NCI-H82 (cell line): ENCODE results near the gene ABCB10.

Experiments
- DNase-seq: peaks from one replicate; lab custom pipeline; 2025; lab: John Stamatoyannopoulos, UW

The ABCB10 gene

DNA sequence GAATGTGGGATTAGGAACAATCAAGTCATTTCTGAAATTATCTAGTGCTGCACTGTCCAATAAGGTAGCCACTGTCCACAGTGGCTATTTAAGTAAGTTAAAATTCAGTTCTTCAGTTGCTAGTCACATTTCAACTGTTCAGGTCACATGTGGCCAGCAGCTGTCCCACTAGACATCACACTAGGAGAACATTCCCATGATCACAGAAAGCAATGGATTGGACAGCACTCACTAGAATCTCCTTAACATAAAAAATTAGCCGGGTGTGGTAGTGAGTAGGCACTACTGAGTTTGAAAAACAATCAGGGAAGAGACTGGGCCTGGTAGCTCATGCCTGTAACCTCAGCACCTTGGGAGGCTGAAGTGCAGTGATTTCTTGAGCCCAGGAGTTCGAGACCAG is 84.0 kb downstream of the ABCB10 start:
- no peak for DNase-seq

DNA sequence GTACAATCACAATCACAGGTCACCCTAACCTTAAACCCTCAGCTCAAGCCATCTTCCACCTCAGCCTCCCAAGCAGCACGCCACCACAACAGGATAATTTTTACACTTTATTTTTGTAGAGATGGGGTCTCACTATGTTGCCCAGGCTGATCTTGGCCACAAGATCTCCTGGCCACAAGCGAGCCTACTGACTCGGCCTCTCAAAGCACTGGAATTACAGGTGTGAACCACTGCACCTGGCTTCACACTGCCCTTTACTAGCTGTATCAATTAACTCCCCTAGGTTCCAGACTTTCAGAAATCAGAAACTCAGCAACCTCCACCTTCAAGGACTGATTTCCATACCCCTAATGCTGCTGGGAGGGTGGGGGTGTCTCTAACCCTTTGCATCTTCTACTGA is 87.3 kb downstream of the ABCB10 start:
- no peak for DNase-seq

- DNase-seq = no peak
Observed at GRCh38 chr1:229470406-229471043, 88.0 kb downstream of the ABCB10 start.

GRCh38 chr1:229466887-229467286 is 91.6 kb downstream of the ABCB10 start:
- no peak for DNase-seq
